GM18502 (cell line): ENCODE results near the gene ALX3.
"Not testable (repeated sequence)": the region's sequence is repeated elsewhere in the genome, so short reads cannot be mapped to it uniquely, and the experiment has no call there.

ENCODE experiments used
- ATAC-seq: cut with Tn5 transposase; IDR thresholded peaks from one replicate; pipeline ENCODE4 v1.9.1; 2021; ENCODE audit warnings: mild to moderate bottlenecking; ENCODE audit not compliant: unreplicated experiment, poor library complexity

Gene ALX3

DNA sequence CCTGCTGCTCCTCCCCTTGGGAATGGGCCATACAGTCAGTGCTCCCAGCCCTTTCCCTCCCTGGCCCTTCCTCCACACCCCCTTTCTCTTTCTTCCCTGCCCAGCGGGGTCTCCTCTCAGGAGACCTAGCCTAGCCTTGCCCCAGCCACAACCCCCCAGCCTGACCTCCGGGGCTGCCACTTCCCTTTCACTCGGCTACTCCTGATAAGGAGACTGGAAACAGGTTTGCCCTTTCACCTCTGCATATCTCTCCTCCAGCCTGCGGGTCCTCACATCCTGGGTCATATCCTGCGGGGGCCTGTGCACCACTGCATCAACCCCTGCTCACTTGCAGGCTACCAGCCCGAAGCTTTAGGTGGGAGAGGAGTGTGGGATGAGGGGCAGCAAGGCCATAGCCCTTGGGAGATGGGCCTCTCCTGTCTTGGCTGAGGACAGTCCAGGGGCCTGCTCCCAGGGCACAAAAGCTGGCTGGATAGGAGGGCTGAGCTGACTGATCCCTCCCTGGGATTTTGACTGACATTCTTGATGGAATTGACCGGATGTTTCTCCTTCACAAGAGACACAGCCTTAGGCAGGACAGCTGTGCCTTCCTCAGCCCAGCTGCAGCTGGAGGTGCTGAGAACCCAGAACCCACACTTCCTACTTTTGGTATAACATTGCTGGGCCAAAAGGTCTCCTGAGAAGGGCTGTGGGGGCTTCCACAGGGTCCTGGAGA, 19.2 kb upstream of the ALX3 start:
- no peak for ATAC-seq

DNA sequence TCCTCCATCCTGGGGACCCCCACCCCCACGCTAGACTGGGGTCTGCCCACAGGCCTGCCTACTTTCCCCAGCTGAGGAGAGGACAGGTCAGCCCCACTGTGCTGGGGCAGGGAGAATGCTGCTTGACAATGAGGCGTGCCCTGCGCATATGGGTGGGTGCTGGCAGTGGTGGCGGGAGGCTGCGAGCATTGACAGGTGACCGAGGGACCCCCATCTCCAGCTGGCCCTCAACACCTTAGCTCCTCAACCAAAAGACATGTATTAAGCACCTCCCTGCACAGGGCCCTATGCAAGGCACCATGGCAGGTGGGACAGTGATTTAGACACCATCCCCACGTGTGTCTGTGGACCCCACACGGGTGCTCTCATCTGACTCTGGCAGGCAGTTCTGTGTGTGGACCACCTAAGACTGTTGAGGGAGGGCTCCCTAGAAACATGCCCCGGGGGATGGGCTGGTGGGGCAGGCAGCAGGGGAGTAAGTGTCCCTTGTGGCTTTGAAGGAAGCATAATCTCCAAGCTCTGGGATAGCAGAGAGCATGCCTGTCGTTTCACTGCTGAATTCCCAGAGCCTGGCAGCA, 18.4 kb upstream of the ALX3 start:
- ATAC-seq: no peak

DNA sequence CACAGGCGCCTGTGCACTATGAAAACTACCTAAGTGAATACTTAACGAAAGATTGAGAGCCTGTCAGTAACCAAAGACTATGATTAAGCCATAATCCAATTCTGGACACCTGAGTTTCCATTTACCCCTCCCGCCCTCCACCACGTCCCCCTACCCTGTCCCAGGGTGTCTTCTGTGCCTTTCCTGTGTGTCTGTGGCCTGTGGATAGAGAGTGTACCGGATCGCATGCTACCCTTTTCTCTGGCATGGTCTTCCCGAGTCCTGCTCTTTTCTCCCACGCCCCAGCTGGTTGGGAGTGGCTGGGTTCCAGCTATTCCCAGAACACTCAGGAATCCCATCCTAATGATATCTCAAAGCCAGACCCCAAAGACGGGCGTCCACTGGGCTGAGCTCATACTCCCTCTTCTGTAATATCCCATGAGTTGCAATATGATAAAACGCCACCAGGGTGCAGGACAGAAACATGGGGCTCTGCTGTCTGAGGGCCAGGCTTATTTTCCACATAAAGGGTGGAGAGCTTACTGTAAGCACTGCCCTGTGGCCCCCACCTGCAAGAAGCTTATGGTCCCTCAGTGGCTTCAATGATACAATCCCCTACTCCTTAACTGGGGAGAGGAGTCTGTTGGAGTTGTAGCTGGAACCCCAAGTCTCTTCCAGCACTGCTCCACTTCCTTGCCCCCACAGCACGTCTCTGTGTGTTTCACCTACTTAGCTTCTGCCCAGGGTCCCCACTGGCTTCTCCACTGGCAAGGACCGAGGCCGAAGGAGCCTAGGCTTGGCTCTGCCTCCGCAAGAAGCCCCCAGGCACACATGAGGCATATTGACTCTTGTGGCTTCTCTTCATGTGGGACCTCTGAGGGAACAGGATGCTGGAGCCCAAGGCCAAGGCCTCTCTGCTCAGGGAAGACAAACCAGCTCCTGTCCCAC, 17.6 kb upstream of the ALX3 start:
- ATAC-seq: peak; percentile 72

GRCh38 chr1:110086961-110087360, 16.5 kb upstream of the ALX3 start:
- no peak for ATAC-seq

- ATAC-seq: no peak
These were observed 15.2 kb upstream of the ALX3 start for GRCh38 chr1:110085671-110086070.

DNA sequence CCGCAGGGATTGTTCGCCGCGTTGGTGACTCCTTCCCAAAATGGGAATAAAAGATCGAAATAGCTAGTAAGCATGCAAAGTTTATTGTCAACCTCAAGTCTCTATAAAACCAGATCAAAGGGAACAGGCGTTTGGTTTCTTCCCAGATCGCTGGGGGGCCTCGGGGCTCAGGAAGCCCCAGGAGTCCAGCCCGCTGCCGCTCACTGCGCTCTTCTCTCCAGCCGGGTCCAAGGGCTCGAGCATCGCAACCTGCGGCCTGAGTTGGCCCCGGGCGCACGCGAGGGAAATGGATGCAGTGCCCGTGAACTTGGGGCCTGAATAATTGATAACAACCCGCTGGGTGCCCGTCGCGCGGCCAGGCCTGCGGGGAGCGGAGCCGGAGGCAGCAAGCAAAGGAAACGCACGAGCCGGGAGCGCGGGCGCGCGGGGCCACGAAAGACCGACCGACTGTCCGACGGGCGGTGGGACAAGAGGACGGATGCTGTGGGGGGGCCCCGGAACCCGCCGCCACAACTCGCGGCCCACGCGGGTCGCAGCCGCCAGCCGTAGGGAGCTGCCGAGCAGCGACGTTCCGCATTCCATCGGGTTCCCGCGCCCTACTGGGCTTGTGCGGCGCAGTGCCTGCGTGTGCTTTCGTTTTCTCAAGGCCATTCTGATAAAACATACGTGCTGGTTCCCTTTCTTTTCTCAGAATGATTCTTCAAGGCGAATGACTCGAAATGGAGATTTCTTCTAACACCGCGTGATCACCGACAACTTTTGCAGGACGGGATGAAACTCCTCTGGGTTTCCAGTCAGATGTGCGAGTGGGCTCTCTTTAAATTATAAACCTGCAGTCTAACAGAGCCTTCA, 14.0 kb upstream of the ALX3 start:
- no peak for ATAC-seq

DNA sequence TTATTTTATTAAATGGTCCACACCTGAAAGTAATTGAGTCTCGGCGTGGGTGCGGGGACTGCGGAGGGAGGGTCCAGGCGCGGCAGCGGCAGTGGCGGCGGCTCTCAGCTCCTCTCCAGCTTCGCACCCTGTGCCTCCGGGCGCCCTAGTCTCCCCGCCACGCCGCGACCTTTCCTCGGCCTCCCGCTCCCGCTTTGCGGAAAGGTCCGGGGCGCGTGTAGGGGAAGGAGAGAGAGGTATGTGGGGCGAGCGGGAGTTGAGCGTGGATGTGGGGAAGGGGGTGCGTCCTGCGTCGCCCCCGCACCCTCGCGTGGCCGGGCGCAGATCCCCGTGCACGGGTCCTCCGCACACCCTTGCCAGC, 13.4 kb upstream of the ALX3 start:
- no peak for ATAC-seq

DNA sequence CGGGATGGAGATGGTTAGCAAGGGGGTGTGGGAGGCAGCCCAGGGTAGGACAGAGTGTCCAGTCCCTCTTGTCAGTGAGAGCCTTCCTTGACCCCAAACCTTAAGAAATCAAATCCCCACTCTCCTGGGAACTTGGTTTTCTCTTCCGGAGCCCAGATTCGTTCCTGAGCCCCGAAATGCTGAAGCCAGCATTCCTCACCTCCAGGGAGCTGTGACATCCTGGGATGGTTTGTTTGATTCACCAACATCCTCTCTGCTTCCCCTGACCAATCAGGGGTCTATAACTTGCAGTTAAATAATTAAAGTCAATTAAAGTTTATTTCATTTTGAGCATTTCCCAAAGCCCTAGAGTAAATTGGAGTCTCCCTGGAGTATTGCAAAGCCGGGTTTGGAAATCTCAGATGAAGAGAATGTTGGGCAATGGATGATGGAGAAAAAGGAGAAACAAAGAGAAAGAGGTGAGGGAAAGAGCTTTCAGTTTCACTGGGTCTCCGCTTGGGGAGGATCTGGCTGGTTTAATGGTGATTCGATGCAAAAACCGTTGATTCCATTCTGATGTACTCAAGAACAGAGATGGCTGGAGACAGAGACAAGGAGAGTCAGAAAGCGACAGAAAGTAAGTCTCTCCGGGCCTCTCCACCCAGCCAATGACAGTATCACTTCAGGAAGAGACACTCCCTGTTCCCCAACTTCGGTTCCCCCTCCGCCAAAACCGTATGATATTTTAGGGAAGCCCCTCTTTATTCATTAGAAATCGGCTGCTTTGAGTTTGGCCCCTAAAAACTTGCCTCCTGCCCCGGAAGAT, 12.8 kb upstream of the ALX3 start:
- no peak for ATAC-seq

GRCh38 chr1:110082477-110082876, 12.0 kb upstream of the ALX3 start:
- no peak for ATAC-seq

DNA sequence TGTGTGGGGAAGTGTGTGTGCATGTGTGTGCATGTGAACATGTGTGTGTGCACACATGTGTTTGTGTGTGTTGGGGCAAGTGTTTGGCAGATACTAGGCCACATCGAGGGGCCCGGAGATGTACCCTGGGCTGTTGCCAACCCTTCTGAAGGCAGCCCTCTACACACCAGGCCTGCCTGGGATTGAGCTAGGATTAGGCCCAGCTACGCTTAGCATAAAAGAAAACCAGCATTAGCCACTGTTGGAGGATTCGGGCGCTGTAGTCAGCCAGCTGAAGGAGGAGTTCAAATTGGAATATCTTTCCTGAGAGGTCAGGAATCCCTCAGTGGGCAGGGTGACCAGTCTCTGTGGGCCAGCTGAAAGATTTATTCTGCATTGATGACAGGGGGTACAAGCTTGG, 10.6 kb upstream of the ALX3 start:
- ATAC-seq: no peak

DNA sequence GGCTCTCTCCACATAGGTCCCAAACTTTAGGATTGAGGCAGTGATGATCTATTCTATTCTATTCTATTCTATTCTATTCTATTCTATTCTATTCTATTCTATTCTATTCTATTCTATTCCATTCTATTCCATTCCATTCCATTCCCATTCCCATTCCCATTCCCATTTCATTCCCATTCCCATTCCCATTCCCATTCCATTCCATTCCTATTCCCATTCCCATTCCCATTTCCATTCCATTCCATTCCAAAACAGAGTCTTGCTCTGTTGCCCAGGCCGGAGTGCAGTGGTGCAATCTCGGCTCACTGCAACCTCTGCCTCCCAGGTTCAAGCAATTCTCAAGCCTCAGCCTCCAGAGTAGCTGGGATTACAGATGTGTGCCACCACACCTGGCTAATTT, 9.5 kb upstream of the ALX3 start:
- not testable (repeated sequence) for ATAC-seq

GRCh38 chr1:110076789-110077500, 6.5 kb upstream of the ALX3 start:
- ATAC-seq: no peak

- ATAC-seq: no peak
These were observed 3.7 kb upstream of the ALX3 start for GRCh38 chr1:110074166-110074565.

- no peak for ATAC-seq
These were observed 196 bp downstream of the ALX3 start for GRCh38 chr1:110070282-110070669.

DNA sequence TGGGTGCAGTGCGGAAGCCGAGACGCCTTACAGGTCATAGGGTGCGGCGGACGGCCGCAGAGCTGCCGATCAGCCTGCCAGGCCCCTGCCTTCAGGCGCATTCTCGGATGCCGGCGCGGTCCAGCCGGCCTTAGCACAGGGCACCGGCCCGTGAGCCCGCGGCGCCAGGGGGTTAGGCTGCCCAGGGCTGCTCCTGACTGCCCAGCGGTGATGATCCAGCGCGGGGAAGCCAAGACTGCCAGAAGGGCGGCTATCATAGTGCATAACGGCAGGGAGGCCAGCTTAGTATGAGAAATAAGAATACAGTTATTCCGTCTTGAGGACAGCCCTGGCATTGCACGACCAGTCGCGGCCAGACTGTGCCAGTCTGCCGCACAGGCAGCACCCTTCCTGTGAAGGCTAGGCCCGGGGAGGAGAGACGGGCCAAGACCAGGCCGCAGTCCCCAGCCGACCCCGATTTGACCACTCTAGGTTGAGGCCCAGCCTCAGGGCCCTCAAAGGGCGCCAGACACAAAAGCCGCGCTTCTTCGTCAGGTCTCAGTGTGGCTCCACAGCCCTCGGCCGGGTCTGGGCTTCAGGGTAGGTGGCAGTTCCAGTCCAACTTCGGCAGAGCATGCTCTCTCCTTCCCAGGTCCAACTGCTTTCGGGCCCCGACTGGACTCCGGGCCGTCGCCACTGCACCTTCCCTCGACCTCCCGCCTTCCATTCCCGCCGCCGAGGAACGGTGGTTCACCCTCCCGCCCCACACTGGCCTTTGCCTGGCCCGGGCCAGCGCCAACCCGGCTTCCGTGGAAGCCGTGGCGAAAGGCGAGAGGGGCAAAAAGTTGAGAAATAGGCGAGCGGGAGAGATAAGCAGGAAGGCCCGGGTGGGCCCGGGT, 829 bp downstream of the ALX3 start:
- no peak for ATAC-seq

DNA sequence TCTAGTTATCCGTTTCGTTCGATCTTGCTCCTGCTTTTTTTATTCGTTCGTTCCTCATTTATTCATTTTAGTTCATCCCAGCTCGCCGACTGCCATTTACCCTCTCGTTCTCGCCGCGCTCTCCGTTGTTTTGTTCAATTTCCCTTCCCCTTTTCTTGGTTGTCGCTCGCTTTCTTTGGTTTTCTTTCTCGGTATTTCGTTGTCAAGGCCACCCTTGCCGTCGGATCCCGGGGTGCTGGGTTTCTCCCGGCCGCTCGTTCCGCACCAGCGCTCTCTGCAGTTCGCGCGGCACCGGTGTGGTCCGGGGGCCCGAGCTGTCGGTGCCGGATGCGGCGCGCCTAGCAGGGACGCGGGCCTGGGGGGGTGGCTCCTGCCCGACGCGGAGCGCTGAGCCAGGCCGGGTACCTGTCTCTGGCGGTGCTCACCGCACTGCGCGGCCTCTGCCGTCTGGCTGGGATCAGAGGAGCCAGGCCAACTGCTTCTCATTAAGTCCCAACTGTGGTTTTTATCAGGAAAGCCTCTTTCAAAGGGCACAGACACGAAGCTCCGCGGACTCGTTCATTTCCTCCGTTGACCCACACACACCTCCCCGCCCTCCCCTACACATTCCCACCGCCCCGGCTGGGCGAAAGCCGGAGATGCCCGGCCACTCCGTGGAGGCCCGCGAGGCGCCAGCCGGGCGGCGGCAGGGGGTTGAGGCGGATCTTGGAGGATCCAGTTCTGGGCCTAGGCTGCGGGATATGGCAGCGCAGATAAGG, 1.6 kb downstream of the ALX3 start:
- ATAC-seq: no peak

- ATAC-seq: no peak
These were observed 2.4 kb downstream of the ALX3 start for GRCh38 chr1:110067893-110068645.
